ENCODE data around the gene PDE7B. TPM values are rescaled to one million over a fixed set of nuclear protein-coding genes. Genes with fewer than 3 reads are reported as not detected.

The PDE7B gene
- total and polyA plus RNA-seq, 10 donors = 0.54 to 4.6 (median 1.5) TPM

GRCh38 chr6:136230219-136230853 lies 378.8 kb downstream of the PDE7B start:
- DNase-seq = no peak
- no peak overlapping the region for H3K4me3 ChIP-seq
- 84 to 98% (median 95%) methylated on average over 2 of the region's 2 CpGs for WGBS, 5 donors
- H3K4me1 ChIP-seq = peaks cover 0 to 37% (median 17%) of the 10 kb centered on the region in 6 donors
- no peaks in the 10 kb centered on the region for H3K27me3 ChIP-seq (replicated peaks in 1 of 7)
- peaks cover 0 to 23% (median 0%) of the 10 kb centered on the region in 6 donors for H3K36me3 ChIP-seq
- no peaks in the 10 kb centered on the region for H3K9me3 ChIP-seq
- intact Hi-C loops (cut with DNase I; ENCODE audit: low total_unique reads) = no loop called here
- TF ChIP-seq POLR2A (IDR thresholded peaks at IDR 0.05) (no peak), CTCF (IDR thresholded peaks at IDR 0.05 in 8 of 11, conservative IDR thresholded peaks at IDR 0.05 in 3 of 11) (no peak), POLR2AphosphoS5 (IDR thresholded peaks at IDR 0.05) (no peak)
- H3K27ac ChIP-seq = no peak overlapping the region

- Histone ChIP-seq H3K36me3 (peaks cover 0 to 29% (median 0%) of the 10 kb centered on the region in 6 donors), H3K27ac (no peak overlapping the region), H3K4me3 (no peak overlapping the region), H3K9me3 (no peaks in the 10 kb centered on the region), H3K27me3 (replicated peaks in 1 of 7) (no peaks in the 10 kb centered on the region), H3K4me1 (peaks cover 0 to 26% (median 2%) of the 10 kb centered on the region in 6 donors)
- TF ChIP-seq POLR2A (IDR thresholded peaks at IDR 0.05) = no peak
- no peak for TF ChIP-seq POLR2AphosphoS5 (IDR thresholded peaks at IDR 0.05)
- TF ChIP-seq CTCF (IDR thresholded peaks at IDR 0.05 in 8 of 11, conservative IDR thresholded peaks at IDR 0.05 in 3 of 11) = no peak
- no peak for DNase-seq
- intact Hi-C loops (cut with DNase I; ENCODE audit: low total_unique reads) = no loop called here
- 91 to 98% (median 95%) methylated on average over 1 of the region's 1 CpG for WGBS, 5 donors
Observed at GRCh38 chr6:136232701-136233100, 381.2 kb downstream of the PDE7B start.

DNA sequence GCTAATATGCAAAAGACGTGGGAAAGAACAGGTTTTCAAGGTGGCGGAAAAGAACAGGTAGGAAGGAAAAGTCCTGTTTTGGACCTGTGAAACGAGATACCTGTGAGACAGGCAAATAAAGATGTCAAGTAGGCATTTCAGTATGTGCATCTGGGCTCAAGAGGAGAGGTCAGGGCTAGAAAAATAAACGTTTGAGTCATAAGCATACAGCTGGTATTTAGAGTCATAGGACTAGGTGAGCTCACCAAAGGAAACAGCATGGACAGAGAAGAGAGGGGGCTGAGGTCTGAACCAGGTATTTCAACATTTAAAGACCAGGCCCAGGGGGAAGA lies 383.7 kb downstream of the PDE7B start:
- WGBS, 5 donors = 85 to 93% (median 89%) methylated on average over 4 of the region's 4 CpGs
- TF ChIP-seq POLR2A (IDR thresholded peaks at IDR 0.05) = no peak
- no peak for TF ChIP-seq POLR2AphosphoS5 (IDR thresholded peaks at IDR 0.05)
- no peak for TF ChIP-seq CTCF (IDR thresholded peaks at IDR 0.05 in 8 of 11, conservative IDR thresholded peaks at IDR 0.05 in 3 of 11)
- DNase-seq = no peak
- Histone ChIP-seq H3K4me1 (peaks cover 0 to 10% (median 0%) of the 10 kb centered on the region in 6 donors), H3K4me3 (no peak overlapping the region), H3K36me3 (peaks cover 0 to 50% (median 0%) of the 10 kb centered on the region in 6 donors), H3K27me3 (replicated peaks in 1 of 7) (no peaks in the 10 kb centered on the region), H3K9me3 (no peaks in the 10 kb centered on the region), H3K27ac (no peak overlapping the region)
- intact Hi-C loops (cut with DNase I; ENCODE audit: low total_unique reads) = no loop called here

GRCh38 chr6:136236466-136237293 lies 385.2 kb downstream of the PDE7B start:
- TF ChIP-seq POLR2A (IDR thresholded peaks at IDR 0.05) (no peak), POLR2AphosphoS5 (IDR thresholded peaks at IDR 0.05) (no peak)
- peaks cover 0 to 49% (median 0%) of the 10 kb centered on the region in 6 donors for H3K36me3 ChIP-seq
- no peak overlapping the region for H3K27ac ChIP-seq
- 56 to 70% (median 60%) methylated on average over 9 of the region's 9 CpGs for WGBS, 5 donors
- no peaks in the 10 kb centered on the region for H3K27me3 ChIP-seq (replicated peaks in 1 of 7)
- intact Hi-C loops (cut with DNase I; ENCODE audit: low total_unique reads) = no loop called here
- H3K4me3 ChIP-seq = no peak overlapping the region
- peaks cover 0 to 10% (median 0%) of the 10 kb centered on the region in 6 donors for H3K4me1 ChIP-seq
- no peaks in the 10 kb centered on the region for H3K9me3 ChIP-seq
- DNase-seq = no peak
